Tibial nerve (tissue), 4 donors: ENCODE data around the gene PHF21B.

Experiments used
- EP300 ChIP-seq, 2 donors: sonication (generic); formaldehyde crosslinking; IDR thresholded peaks; one replicate each; pipeline ENCODE4 v1.6.1; 2017; ENCODE audit warnings: antibody characterized with exemption in 2 of 2, mild to moderate bottlenecking in 1 of 2
- POLR2A ChIP-seq, 2 donors: fragments of 450-650 bp; IDR thresholded peaks; one replicate each; pipeline ENCODE4 v1.6.1; 2017; ENCODE audit warnings: antibody characterized with exemption in 2 of 2, mild to moderate bottlenecking in 2 of 2, moderate library complexity in 2 of 2
- TF ChIP-seq, protein P1 (sequence below), 5 experiments: fragments of 200-600 bp in 3 of 5; fragments of 450-650 bp in 2 of 5; sonication (generic) in 3 of 5; IDR thresholded peaks; one replicate each; pipeline ENCODE4 v1.5.1; 2016 to 2019; ENCODE audit warnings: antibody characterized with exemption in 5 of 5, mild to moderate bottlenecking in 3 of 5, moderate library complexity in 2 of 5

DNA sequence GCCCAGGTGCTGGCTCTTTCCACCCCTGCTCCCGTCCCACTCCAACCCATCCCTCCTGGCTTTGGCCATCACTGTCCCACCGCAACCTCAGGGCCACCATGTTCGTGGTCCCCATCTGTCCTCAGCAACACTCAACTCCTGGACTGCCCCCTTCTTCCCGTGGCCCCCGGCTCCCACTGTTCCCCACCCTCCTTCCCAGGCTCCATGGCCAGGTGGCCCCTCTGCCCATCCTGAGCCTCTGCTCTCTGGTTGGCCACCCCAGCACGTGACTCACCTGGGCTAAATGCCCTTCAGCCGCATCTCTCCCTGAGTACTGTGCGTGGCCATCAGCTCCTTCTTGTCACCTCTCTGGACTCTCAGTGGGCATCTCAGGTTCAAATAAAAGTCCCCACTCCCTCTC lies 41.6 kb upstream of the PHF21B start:
- TF ChIP-seq, protein P1, sequence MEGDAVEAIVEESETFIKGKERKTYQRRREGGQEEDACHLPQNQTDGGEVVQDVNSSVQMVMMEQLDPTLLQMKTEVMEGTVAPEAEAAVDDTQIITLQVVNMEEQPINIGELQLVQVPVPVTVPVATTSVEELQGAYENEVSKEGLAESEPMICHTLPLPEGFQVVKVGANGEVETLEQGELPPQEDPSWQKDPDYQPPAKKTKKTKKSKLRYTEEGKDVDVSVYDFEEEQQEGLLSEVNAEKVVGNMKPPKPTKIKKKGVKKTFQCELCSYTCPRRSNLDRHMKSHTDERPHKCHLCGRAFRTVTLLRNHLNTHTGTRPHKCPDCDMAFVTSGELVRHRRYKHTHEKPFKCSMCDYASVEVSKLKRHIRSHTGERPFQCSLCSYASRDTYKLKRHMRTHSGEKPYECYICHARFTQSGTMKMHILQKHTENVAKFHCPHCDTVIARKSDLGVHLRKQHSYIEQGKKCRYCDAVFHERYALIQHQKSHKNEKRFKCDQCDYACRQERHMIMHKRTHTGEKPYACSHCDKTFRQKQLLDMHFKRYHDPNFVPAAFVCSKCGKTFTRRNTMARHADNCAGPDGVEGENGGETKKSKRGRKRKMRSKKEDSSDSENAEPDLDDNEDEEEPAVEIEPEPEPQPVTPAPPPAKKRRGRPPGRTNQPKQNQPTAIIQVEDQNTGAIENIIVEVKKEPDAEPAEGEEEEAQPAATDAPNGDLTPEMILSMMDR (IDR thresholded peaks at IDR 0.05): no peak
- no peak for TF ChIP-seq POLR2A (IDR thresholded peaks at IDR 0.05)
- no peak for TF ChIP-seq EP300 (IDR thresholded peaks at IDR 0.05)
